Kidney (tissue), 14 donors: Measurements from ENCODE around the gene WDR64. TPM values are rescaled to one million over a fixed set of nuclear protein-coding genes. Genes with fewer than 3 reads are reported as not detected.

ENCODE experiments used
- DNase-seq, 5 donors: peaks; one replicate each; pipeline ENCODE4 v3.0.0-alpha.2; 2013 to 2020
- FAIRE-seq: peaks from 2 replicates; lab custom pipeline; 2012; peaks lifted over from hg19 to GRCh38; lab: Jason Lieb, UNC
- H3K27ac ChIP-seq, 2 donors: one replicate each; pipeline ENCODE4 v1.7.0; 2013; ENCODE audit warnings: low read depth in 2 of 2, low read length in 2 of 2, inconsistent platforms in 1 of 2
- H3K27me3 ChIP-seq: one replicate; pipeline ENCODE4 v1.7.1; 2013; ENCODE audit warnings: low read length, inconsistent platforms; ENCODE audit not compliant: control insufficient read depth, insufficient read depth
- H3K36me3 ChIP-seq, 3 donors: one replicate each; pipeline versions ENCODE4 v1.7.0 to v1.7.1; 2013; ENCODE audit warnings: low read length in 3 of 3, control low read depth in 1 of 3, inconsistent platforms in 1 of 3; ENCODE audit not compliant: insufficient read depth in 3 of 3, control insufficient read depth in 2 of 3
- H3K4me1 ChIP-seq, 3 donors: one replicate each; pipeline versions ENCODE4 v1.7.0 to v1.7.1; 2013; ENCODE audit warnings: low read length in 3 of 3, inconsistent platforms in 1 of 3, low read depth in 1 of 3; ENCODE audit not compliant: control insufficient read depth in 2 of 3, insufficient read depth in 2 of 3
- H3K4me3 ChIP-seq, 3 donors: one replicate each; pipeline versions ENCODE4 v1.7.0 to v1.8.1; 2013; ENCODE audit warnings: low read length in 3 of 3, control low read depth in 1 of 3, inconsistent platforms in 1 of 3
- H3K9ac ChIP-seq, 3 donors: one replicate each; pipeline versions ENCODE4 v1.7.0 to v1.7.1; 2013; ENCODE audit warnings: low read length in 3 of 3, control low read depth in 1 of 3, inconsistent platforms in 1 of 3
- H3K9me3 ChIP-seq, 3 donors: one replicate each; pipeline versions ENCODE4 v1.7.0 to v1.7.1; 2013; ENCODE audit warnings: low read length in 3 of 3, control low read depth in 1 of 3, inconsistent platforms in 1 of 3; ENCODE audit not compliant: control insufficient read depth in 2 of 3, insufficient read depth in 1 of 3
- CTCF ChIP-seq: IDR thresholded peaks from 3 replicates; pipeline ENCODE4 v1.5.1; 2012; ENCODE audit warnings: mild to moderate bottlenecking, moderate library complexity, borderline replicate concordance; ENCODE audit not compliant: insufficient read depth; ENCODE audit errors: extremely low read depth
- intact Hi-C: fragments of 100-400 bp; cut with DNase I; formaldehyde crosslinking; loops from one replicate; pipeline ENCODE4 v1.11.1; 2022
- polyA plus RNA-seq: library from polyadenylated mRNA; stranded (reverse); fragments of 350-450 nt; fragmentation: Illumina TruSeq; extraction: RNeasy Lipid Tissue Mini Kit (QIAGEN cat#74804); gene quantifications from one replicate; pipeline ENCODE4 v1.2.3, GENCODE V29; 2014; ENCODE audit warnings: low read depth, low replicate concordance; ENCODE audit not compliant: insufficient read depth
- total RNA-seq: library from RNA; stranded (reverse); fragmentation: NEBNext Ultra II Directional; extraction: Animal tissue kit (Norgen Biotek cat#: 25700); gene quantifications from one replicate; pipeline ENCODE4 v1.2.1, GENCODE V29; 2021
- donor health status: control.
- donor health status: control.
- donor health status: control.
- donor health status: control.
- donor health status: control.
- donor health status: DM: yes; HTN: yes; CAD: no.
- donor health status: Normal renal cell carcinoma (clear cell type).

The WDR64 gene
- total and polyA plus RNA-seq, 2 donors from 2014 or later: not detected

DNA sequence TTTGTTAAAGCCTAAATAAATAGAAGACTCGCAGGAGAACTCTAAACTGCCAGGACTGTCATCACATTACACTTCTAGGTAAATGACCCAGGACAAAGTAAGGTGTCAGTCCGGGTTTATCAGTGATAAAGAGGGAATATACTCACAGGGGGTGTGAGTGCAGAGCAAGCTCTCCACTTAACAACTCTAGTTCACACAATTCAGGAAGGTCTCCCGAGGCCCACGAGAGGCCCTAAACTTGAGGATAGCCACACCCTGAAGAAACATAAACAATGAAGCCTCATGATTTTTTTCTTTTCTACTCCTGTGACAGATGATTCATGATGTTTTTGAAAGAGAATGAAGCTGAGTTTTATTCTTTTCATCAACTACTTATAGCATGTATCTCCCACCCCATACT, 130.3 kb downstream of the WDR64 start:
- TF ChIP-seq CTCF: no peak
- intact Hi-C loops: no loop called here
- no peaks in the 10 kb centered on the region for H3K36me3 ChIP-seq

GRCh38 chr1:241787691-241788090, 135.6 kb downstream of the WDR64 start:
- no peak for TF ChIP-seq CTCF
- H3K9ac ChIP-seq: no peak overlapping the region
- DNase-seq (no peak), FAIRE-seq (no peak)
- H3K9me3 ChIP-seq: no peaks in the 10 kb centered on the region
- no peak overlapping the region for H3K27ac ChIP-seq
- no peaks in the 10 kb centered on the region for H3K4me1 ChIP-seq
- H3K4me3 ChIP-seq: no peak overlapping the region
- no peaks in the 10 kb centered on the region for H3K36me3 ChIP-seq
- H3K27me3 ChIP-seq: no peaks in the 10 kb centered on the region
- intact Hi-C loops: no loop called here

More for the DNA sequence above, 130.3 kb downstream of the WDR64 start:
- FAIRE-seq: no peak
- DNase-seq: no peak
- Histone ChIP-seq H3K4me3 (no peak overlapping the region), H3K9me3 (no peaks in the 10 kb centered on the region), H3K4me1 (no peaks in the 10 kb centered on the region), H3K27me3 (no peaks in the 10 kb centered on the region), H3K27ac (no peak overlapping the region), H3K9ac (no peak overlapping the region)

GRCh38 chr1:241789061-241789460, 137.0 kb downstream of the WDR64 start:
- Histone ChIP-seq H3K9me3 (no peaks in the 10 kb centered on the region), H3K36me3 (no peaks in the 10 kb centered on the region), H3K27ac (no peak overlapping the region), H3K4me3 (no peak overlapping the region), H3K27me3 (no peaks in the 10 kb centered on the region), H3K4me1 (no peaks in the 10 kb centered on the region), H3K9ac (no peak overlapping the region)
- TF ChIP-seq CTCF: no peak
- no peak for DNase-seq
- intact Hi-C loops: no loop called here
- FAIRE-seq: no peak

- intact Hi-C loops: no loop called here
- no peak overlapping the region for H3K27ac ChIP-seq
- no peaks in the 10 kb centered on the region for H3K27me3 ChIP-seq
- H3K9ac ChIP-seq: no peak overlapping the region
- H3K4me1 ChIP-seq: no peaks in the 10 kb centered on the region
- FAIRE-seq: no peak
- H3K36me3 ChIP-seq: no peaks in the 10 kb centered on the region
- H3K9me3 ChIP-seq: no peaks in the 10 kb centered on the region
- no peak for DNase-seq
- TF ChIP-seq CTCF: no peak
- H3K4me3 ChIP-seq: no peak overlapping the region
Observed at GRCh38 chr1:241799416-241799815, 147.3 kb downstream of the WDR64 start.
